Measurements from ENCODE around the gene UBE3C. TPM values are rescaled to one million over a fixed set of nuclear protein-coding genes. Genes with fewer than 3 reads are reported as not detected.
A peak's percentile ranks its signal among the peaks of the same experiment; 100 is the strongest.

The UBE3C gene
- total and polyA plus RNA-seq, 2 of the 13 experiments (the other 11 are each of a cell fraction or from before 2014, with no cell fraction given) = 27.0 to 48.2 TPM

DNA sequence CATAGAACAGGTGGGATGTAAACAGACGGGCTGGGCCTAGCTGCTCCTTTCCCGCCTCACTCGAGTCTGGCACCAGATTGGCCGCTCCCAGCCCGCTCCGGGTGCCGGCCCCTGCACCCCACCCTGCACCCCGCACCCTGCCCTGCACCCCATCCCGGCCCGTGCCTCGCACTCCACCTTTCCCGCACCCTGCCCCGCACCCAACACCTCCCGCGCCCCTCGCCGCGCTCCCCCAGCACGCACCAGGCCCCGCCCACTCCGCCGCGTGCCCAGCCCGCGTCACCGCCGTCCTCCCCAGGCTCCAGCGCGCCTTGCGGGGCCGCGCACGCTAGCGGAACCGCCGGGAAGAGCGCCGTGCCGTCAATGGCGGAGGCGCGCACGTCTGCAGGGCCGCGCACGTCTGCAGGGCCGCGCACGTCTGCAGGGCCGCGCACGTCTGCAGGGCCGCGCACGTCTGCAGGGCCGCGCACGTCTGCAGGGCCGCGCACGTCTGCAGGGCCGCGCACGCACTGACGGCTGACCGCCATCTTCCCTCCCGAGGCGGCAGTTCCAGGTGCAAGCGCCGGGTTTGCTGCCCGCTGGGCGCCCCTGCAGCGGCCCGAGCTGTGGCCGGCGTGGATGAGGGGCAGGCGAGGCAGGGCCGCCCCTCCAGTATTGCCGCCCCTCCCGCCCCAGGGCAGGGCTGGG is at the start of gene UBE3C (continued):
- TF ChIP-seq, protein P1, sequence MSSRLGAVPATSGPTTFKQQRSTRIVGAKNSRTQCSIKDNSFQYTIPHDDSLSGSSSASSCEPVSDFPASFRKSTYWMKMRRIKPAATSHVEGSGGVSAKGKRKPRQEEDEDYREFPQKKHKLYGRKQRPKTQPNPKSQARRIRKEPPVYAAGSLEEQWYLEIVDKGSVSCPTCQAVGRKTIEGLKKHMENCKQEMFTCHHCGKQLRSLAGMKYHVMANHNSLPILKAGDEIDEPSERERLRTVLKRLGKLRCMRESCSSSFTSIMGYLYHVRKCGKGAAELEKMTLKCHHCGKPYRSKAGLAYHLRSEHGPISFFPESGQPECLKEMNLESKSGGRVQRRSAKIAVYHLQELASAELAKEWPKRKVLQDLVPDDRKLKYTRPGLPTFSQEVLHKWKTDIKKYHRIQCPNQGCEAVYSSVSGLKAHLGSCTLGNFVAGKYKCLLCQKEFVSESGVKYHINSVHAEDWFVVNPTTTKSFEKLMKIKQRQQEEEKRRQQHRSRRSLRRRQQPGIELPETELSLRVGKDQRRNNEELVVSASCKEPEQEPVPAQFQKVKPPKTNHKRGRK (CRISPR knock-in tag; IDR thresholded peaks at IDR 0.05) = no peak
- TF ChIP-seq ATF3 (CRISPR knock-in tag; IDR thresholded peaks at IDR 0.05) = no peak
- no peak for TF ChIP-seq ZNF292 (CRISPR knock-in tag; IDR thresholded peaks at IDR 0.05; ENCODE audit: borderline replicate concordance, low read depth)
- TF ChIP-seq BRD4 (CRISPR knock-in tag; IDR thresholded peaks at IDR 0.05) = no peak; the same call in 1 of the 2 replicates
- TF ChIP-seq, protein P2, sequence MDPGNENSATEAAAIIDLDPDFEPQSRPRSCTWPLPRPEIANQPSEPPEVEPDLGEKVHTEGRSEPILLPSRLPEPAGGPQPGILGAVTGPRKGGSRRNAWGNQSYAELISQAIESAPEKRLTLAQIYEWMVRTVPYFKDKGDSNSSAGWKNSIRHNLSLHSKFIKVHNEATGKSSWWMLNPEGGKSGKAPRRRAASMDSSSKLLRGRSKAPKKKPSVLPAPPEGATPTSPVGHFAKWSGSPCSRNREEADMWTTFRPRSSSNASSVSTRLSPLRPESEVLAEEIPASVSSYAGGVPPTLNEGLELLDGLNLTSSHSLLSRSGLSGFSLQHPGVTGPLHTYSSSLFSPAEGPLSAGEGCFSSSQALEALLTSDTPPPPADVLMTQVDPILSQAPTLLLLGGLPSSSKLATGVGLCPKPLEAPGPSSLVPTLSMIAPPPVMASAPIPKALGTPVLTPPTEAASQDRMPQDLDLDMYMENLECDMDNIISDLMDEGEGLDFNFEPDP (CRISPR knock-in tag; conservative IDR thresholded peaks at IDR 0.05) = no peak
- no peak for TF ChIP-seq PHB2 (IDR thresholded peaks at IDR 0.05; ENCODE audit: partially characterized antibody)
- no peak for TF ChIP-seq SNAPC2 (CRISPR knock-in tag; IDR thresholded peaks at IDR 0.05)
- TF ChIP-seq KLF9 (CRISPR knock-in tag; IDR thresholded peaks at IDR 0.05; ENCODE audit: low read depth) = no peak
- no peak for TF ChIP-seq HIVEP1 (CRISPR knock-in tag; IDR thresholded peaks at IDR 0.05)
- TF ChIP-seq, protein P3, sequence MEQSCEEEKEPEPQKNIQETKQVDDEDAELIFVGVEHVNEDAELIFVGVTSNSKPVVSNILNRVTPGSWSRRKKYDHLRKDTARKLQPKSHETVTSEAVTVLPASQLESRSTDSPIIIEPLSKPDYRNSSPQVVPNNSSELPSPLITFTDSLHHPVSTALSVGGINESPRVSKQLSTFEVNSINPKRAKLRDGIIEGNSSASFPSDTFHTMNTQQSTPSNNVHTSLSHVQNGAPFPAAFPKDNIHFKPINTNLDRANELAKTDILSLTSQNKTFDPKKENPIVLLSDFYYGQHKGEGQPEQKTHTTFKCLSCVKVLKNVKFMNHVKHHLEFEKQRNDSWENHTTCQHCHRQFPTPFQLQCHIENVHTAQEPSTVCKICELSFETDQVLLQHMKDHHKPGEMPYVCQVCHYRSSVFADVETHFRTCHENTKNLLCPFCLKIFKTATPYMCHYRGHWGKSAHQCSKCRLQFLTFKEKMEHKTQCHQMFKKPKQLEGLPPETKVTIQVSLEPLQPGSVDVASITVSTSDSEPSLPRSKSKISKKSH (CRISPR knock-in tag; IDR thresholded peaks at IDR 0.05; ENCODE audit: borderline replicate concordance) = no peak
- TF ChIP-seq TBX3 (IDR thresholded peaks at IDR 0.05; ENCODE audit: borderline replicate concordance) = no peak
- no peak for TF ChIP-seq ZNF20 (CRISPR knock-in tag; IDR thresholded peaks at IDR 0.05)
- TF ChIP-seq SP140L (CRISPR knock-in tag; IDR thresholded peaks at IDR 0.05; ENCODE audit: borderline replicate concordance) = no peak
- no peak for TF ChIP-seq ZNF564 (CRISPR knock-in tag; IDR thresholded peaks at IDR 0.05)
- TF ChIP-seq ZNF335 (CRISPR knock-in tag; IDR thresholded peaks at IDR 0.05) = no peak
- TF ChIP-seq ZNF10 (CRISPR knock-in tag; IDR thresholded peaks at IDR 0.05; ENCODE audit: borderline replicate concordance, low read depth) = no peak
- no peak for TF ChIP-seq FOSL2 (CRISPR knock-in tag; IDR thresholded peaks at IDR 0.05)
- no peak for TF ChIP-seq CCAR2 (optimal IDR thresholded peaks at IDR 0.05; ENCODE audit: low read depth, low read length)
- TF ChIP-seq SUZ12 (IDR thresholded peaks at IDR 0.05; ENCODE audit: low read depth, low read length) = no peak
- TF ChIP-seq, protein P4, sequence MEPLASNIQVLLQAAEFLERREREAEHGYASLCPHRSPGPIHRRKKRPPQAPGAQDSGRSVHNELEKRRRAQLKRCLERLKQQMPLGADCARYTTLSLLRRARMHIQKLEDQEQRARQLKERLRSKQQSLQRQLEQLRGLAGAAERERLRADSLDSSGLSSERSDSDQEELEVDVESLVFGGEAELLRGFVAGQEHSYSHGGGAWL (CRISPR knock-in tag; IDR thresholded peaks at IDR 0.05) = no peak
- TF ChIP-seq ZNF33A (CRISPR knock-in tag; IDR thresholded peaks at IDR 0.05; ENCODE audit: borderline replicate concordance) = no peak
- no peak for TF ChIP-seq ZNF615 (CRISPR knock-in tag; IDR thresholded peaks at IDR 0.05; ENCODE audit: borderline replicate concordance)
- TF ChIP-seq AGO1 (IDR thresholded peaks at IDR 0.05; ENCODE audit: low read depth, low read length, poor library complexity, severe bottlenecking) = no peak
- peak; percentile 54; the same call in 1 of the 2 replicates for TF ChIP-seq YEATS2 (CRISPR knock-in tag; IDR thresholded peaks at IDR 0.05; ENCODE audit: borderline replicate concordance)
- 0 out of 2 replicates have a peak, but pooled peaks have one; percentile 32 for TF ChIP-seq CCDC6 (CRISPR knock-in tag; IDR thresholded peaks at IDR 0.05)
- no peak for TF ChIP-seq RFX5 (IDR thresholded peaks at IDR 0.05; ENCODE audit: low read depth, low read length)

Measured in HepG2 (cell line).